ENCODE data around the gene NCL. TPM values are rescaled to one million over a fixed set of nuclear protein-coding genes. Genes with fewer than 3 reads are reported as not detected.

The NCL gene, protein sequence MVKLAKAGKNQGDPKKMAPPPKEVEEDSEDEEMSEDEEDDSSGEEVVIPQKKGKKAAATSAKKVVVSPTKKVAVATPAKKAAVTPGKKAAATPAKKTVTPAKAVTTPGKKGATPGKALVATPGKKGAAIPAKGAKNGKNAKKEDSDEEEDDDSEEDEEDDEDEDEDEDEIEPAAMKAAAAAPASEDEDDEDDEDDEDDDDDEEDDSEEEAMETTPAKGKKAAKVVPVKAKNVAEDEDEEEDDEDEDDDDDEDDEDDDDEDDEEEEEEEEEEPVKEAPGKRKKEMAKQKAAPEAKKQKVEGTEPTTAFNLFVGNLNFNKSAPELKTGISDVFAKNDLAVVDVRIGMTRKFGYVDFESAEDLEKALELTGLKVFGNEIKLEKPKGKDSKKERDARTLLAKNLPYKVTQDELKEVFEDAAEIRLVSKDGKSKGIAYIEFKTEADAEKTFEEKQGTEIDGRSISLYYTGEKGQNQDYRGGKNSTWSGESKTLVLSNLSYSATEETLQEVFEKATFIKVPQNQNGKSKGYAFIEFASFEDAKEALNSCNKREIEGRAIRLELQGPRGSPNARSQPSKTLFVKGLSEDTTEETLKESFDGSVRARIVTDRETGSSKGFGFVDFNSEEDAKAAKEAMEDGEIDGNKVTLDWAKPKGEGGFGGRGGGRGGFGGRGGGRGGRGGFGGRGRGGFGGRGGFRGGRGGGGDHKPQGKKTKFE
- total RNA-seq, result 588 and 589 TPM in 2 replicates
- long read RNA-seq, full-length matches to known transcripts, result 1,568 of 1,847 reads
- long read RNA-seq, partial matches to known transcripts, result 217 of 1,847 reads
- long read RNA-seq, other reads (novel, unspliced or antisense), result 62 of 1,847 reads

DNA sequence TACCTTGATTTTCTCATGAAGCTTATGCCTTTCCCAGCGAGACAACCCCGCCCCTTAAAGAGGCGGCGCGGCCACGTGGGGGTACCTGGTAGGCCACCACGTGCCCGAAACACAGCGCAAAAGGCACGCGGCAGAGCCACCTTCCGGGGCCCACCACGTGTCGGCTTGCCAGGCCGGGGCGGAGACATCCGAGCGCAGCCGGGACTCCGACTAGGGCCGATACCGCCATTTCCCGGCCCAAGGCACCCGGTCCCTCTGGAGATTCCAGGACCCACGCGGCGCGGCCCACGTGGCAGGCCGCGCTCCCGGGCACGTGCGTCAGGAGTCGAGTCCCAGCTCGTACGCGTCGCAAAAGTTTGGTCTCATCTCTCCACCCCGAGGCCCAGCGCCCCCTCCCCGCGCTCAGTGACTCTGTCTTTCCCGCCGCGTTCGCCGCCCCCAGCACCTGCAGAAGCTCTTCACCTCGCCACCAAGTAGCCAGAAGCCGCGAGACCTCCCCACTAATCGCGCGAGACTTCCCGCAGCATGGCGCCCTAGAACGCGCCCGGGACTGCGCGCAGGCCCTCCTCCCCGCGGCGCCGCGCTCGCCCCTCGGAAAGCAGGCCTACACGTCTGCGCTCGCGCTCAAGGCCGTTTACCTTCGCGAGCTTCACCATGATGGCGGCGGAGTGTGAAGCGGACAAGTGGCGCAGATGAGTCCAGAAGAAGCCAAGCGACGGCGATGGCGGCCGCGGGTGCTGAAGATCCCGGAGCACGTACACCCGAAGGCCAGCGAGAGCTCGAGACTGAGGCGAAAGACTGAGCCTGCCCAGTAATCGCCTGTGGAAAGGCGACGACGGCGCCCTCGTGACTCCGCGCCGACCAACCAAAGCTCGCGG is at the start of gene NCL:
Gene NCL, minus strand, starts transcription at position 787 of the 878 bp plus-strand sequence. Its CDS starts 131 bp downstream, at position 656.
- H3K4me1 Mint-ChIP-seq (ENCODE audit: low read depth), result peaks cover 18% of the 10 kb centered on the region
- no peaks in the 10 kb centered on the region for H3K27me3 Mint-ChIP-seq
- TF ChIP-seq, protein P1, sequence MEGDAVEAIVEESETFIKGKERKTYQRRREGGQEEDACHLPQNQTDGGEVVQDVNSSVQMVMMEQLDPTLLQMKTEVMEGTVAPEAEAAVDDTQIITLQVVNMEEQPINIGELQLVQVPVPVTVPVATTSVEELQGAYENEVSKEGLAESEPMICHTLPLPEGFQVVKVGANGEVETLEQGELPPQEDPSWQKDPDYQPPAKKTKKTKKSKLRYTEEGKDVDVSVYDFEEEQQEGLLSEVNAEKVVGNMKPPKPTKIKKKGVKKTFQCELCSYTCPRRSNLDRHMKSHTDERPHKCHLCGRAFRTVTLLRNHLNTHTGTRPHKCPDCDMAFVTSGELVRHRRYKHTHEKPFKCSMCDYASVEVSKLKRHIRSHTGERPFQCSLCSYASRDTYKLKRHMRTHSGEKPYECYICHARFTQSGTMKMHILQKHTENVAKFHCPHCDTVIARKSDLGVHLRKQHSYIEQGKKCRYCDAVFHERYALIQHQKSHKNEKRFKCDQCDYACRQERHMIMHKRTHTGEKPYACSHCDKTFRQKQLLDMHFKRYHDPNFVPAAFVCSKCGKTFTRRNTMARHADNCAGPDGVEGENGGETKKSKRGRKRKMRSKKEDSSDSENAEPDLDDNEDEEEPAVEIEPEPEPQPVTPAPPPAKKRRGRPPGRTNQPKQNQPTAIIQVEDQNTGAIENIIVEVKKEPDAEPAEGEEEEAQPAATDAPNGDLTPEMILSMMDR (IDR thresholded peaks at IDR 0.05; ENCODE audit: unreplicated experiment), result no peak
- H3K9me3 Mint-ChIP-seq (ENCODE audit: low read depth), result no peaks in the 10 kb centered on the region
- peak; percentile 75 for DNase-seq (ENCODE audit: low spot score, unreplicated experiment)
- peak within 1 kb of the TSS; percentile 96 for H3K4me3 Mint-ChIP-seq (ENCODE audit: low read depth)
- peaks cover 32% of the 10 kb centered on the region for H3K36me3 Mint-ChIP-seq (ENCODE audit: insufficient read depth)
- H3K27ac Mint-ChIP-seq, result peak within 1 kb of the TSS; percentile 100

DNA sequence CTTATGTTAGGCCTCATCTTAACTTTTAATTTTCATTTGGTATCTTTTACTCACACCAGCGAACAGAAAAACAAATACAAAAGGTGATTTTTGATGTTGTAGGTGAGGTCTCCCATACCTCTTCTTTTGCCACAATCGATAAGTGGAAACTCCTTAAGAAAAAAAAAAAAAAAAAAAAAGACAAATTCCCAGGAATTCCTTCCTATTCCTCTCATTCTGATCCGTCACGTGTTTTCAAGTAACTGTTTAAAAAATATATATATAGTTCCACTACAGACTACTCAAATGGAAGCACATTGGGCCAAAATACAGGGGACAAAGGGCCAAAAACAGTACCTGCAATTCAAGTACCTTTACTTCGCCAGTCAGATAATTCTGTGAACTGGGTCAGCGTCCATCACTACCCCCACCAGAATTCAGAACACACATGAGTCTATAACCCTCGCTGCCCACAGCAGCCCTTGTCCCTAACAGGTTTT is 49.5 kb upstream of the NCL start:
- no peaks in the 10 kb centered on the region for H3K9me3 Mint-ChIP-seq (ENCODE audit: low read depth)
- DNase-seq (ENCODE audit: low spot score, unreplicated experiment), result no peak
- H3K36me3 Mint-ChIP-seq (ENCODE audit: insufficient read depth), result no peaks in the 10 kb centered on the region
- TF ChIP-seq, protein P1 (IDR thresholded peaks at IDR 0.05; ENCODE audit: unreplicated experiment), result no peak
- no peaks in the 10 kb centered on the region for H3K27me3 Mint-ChIP-seq
- peaks cover 11% of the 10 kb centered on the region for H3K4me1 Mint-ChIP-seq (ENCODE audit: low read depth)
- H3K4me3 Mint-ChIP-seq (ENCODE audit: low read depth), result peak overlapping the region; percentile 88
- H3K27ac Mint-ChIP-seq, result peak overlapping the region; percentile 95

DNA sequence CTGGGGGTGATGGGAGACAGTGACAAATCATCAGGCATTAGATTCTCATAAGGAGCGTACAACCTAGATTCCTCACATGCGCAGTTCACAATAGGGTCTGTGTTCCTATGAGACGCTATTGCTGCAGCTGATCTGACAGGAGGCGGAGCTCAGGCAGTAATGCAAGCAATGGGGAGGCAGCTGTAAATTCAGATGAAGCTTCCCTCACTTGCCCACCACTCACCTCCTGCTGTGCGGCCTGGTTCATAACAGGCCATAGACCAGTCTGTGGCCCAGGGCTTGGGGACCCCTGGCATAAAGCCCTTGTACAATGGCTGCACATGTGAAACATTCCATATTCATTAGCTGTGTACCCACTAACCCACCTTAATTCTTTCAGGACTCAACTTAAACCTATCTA is 47.9 kb upstream of the NCL start:
- Mint-ChIP-seq H3K27me3 (no peaks in the 10 kb centered on the region), H3K4me3 (ENCODE audit: low read depth) (peak overlapping the region; percentile 45), H3K4me1 (ENCODE audit: low read depth) (peaks cover 11% of the 10 kb centered on the region), H3K36me3 (ENCODE audit: insufficient read depth) (no peaks in the 10 kb centered on the region), H3K27ac (peak overlapping the region; percentile 77), H3K9me3 (ENCODE audit: low read depth) (no peaks in the 10 kb centered on the region)
- TF ChIP-seq, protein P1 (IDR thresholded peaks at IDR 0.05; ENCODE audit: unreplicated experiment), result no peak
- DNase-seq (ENCODE audit: low spot score, unreplicated experiment), result no peak

DNA sequence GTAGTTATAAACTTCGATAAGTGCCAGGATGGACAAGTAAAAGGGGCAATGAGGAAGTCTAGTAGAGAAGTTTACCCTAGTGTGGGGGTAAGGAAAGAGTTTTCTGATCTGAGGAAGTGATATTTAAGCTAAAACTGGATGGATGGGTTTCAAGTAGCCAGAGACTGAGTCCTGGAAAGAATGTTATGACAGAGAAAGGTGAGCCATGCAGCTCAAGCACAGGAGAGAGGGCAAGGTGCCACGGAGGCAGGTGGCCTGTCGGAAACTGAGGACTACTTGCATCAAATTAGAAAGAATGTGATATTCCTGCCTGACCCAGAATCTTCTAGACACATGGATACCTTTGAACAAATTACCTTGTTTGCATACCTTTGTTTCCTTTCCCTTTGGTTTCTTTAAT is 39.5 kb upstream of the NCL start:
- Mint-ChIP-seq H3K4me1 (ENCODE audit: low read depth) (peaks cover 3% of the 10 kb centered on the region), H3K27ac (peak overlapping the region; percentile 26), H3K27me3 (no peaks in the 10 kb centered on the region), H3K4me3 (ENCODE audit: low read depth) (no peak overlapping the region), H3K36me3 (ENCODE audit: insufficient read depth) (peaks cover 3% of the 10 kb centered on the region), H3K9me3 (ENCODE audit: low read depth) (no peaks in the 10 kb centered on the region)
- TF ChIP-seq, protein P1 (IDR thresholded peaks at IDR 0.05; ENCODE audit: unreplicated experiment), result no peak
- DNase-seq (ENCODE audit: low spot score, unreplicated experiment), result no peak

Measured in progenitor cell of endocrine pancreas (in vitro differentiated cells).